Stimulated activated CD8-positive, alpha-beta memory T cell treated with anti-CD3 and anti-CD28 coated beads, Interleukin-15, amount 100 ng/mL, for 4 hours (primary cell): ENCODE measurements around the gene FAM3C.
"Not testable (repeated sequence)": the region's sequence is repeated elsewhere in the genome, so short reads cannot be mapped to it uniquely, and the experiment has no call there.

ENCODE experiments used
- DNase-seq, 2 donors: peaks; one replicate each; pipeline ENCODE4 v3.0.0-alpha.2; 2020; ENCODE audit warnings: low read depth in 2 of 2

FAM3C gene

DNA sequence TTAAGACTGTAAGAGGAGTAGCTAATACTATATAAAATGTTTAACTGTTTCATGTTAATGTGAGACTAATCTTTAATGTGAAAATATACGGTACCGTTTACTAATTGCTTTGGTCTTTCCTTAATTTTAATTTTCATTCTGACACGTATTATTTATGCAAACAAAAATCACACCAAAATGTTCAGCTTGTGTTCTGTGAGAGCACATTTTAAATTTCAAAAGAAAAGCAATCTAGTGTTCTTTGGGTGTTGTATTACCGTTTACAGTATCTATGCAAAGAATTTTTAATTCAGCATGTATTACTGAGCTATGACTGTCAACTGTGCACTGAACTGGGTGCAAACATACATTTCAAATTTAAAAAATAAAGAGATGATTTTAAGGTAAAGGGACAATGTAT lies 65.1 kb downstream of the FAM3C start:
- no peak for DNase-seq

DNA sequence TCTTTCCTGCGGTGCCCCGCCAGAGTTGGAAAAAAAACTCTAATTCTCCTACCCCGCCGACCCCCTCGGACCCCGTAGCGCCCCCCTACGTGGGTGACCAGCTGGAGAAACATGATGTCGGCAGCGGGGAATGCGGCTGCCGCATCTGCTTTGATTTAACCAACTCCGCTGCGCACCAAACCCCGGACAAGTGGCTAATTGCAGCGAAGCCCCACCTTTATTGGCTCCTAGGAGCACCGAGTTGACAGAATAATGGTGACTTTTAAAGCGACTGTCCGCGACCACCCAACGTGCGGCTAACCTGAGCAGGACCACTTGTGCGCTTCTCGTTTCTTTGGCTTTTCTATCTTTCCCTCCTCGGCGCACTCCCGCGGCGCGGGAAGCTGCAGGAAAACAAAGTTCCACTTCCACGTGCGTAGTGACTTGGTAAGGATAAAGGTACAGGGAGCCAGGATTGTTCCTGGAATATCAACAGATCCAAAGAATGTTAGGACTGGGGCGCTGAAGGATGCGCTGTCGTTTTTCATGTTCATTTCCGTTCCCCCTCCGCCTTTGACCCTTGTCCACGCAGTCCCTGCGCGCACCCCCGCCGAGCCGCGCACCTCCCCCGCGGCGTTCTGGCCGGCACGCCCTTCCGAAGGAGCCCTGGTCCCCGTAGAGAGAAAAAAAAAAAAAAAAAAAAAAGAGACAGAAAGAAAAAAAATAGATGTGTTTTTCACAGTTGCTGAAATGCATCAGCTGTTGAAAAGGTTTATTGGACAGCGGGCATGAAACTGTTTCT lies 65.9 kb downstream of the FAM3C start:
- DNase-seq, result no peak

DNA sequence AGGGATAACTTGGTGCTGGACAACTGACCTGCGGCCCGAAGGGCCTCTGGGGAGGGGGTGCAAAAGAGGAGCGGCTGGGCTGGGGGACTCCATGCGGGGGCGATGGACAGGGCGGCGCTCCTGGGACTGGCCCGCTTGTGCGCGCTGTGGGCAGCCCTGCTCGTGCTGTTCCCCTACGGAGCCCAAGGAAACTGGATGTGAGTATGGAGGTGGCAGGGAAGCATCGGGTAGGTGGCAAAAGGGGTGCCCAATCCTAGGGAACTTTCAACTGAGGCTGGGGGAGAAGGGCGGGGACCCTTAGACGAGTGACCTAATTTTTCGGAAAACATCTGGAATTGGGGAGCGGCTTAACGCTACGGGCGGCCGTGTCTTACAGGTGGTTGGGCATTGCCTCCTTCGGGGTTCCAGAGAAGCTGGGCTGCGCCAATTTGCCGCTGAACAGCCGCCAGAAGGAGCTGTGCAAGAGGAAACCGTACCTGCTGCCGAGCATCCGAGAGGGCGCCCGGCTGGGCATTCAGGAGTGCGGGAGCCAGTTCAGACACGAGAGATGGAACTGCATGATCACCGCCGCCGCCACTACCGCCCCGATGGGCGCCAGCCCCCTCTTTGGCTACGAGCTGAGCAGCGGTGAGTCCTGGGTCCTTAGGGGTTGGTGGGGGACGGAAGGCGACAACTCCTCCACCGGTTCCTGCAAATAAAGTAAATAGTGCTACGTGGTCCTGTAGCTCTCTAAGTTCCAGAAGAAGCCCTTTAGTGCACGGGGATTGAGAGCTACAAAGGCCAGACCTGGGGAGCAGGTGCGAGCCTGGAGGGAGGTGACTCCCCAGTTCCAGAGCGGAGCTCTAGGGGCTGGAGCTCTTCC lies 66.7 kb downstream of the FAM3C start:
- DNase-seq, result no peak

DNA sequence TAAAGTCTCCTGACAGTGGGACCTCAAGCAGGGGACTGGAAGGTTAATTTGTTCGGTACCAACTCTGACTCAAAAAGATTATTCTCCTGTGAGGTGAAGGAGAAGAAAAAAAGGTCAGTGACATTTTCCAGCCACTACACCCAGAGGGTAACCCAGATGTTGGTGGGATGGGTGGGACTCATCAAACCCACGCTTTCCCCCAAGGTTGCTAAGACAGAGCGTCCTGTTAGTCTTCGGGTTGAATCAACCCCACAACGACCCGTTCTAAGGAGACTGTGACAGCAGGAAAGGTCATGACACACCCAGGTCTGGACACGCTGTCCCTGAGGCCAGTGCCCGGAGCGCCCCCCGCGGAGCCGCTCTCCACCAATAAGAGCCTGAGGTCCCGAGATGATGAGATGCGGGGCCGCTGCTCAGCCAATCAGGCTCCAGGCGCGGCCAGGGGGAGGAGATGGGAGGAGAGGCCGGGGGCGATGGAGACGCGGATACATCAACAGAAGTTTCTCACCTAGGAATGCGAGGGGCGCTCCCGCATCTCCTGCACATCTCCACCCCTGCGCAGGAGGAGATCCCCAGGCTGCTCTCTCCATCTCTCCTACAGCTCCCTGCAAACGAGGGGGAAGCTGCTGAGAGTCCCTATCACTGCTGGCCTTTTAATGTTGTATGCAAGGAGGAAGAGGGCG lies 67.5 kb downstream of the FAM3C start, which contains the start of gene WNT16:
Gene WNT16, plus strand, starts transcription at position 493 of the 683 bp plus-strand sequence. CDS start 293 bp downstream, outside the sequence.
- no peak for DNase-seq

DNA sequence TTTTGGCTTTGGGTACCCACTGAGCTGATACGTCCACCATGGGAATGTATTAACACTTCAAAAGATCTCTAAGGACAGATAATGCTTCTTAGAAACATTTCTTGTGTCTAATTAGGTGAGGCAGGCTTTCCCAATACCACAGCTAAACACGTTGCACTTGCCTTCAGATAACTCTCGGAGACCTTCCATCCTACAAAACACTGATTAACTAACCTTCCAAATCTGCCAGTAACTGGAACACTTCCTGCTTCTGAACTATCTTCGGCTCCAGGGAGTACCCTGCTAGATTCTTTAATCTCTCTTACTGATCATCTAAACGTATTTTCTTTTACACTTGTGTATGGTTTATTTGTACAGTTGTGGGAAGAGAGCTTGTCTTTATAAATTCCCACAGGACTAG lies 68.4 kb downstream of the FAM3C start:
- DNase-seq, result no peak

DNA sequence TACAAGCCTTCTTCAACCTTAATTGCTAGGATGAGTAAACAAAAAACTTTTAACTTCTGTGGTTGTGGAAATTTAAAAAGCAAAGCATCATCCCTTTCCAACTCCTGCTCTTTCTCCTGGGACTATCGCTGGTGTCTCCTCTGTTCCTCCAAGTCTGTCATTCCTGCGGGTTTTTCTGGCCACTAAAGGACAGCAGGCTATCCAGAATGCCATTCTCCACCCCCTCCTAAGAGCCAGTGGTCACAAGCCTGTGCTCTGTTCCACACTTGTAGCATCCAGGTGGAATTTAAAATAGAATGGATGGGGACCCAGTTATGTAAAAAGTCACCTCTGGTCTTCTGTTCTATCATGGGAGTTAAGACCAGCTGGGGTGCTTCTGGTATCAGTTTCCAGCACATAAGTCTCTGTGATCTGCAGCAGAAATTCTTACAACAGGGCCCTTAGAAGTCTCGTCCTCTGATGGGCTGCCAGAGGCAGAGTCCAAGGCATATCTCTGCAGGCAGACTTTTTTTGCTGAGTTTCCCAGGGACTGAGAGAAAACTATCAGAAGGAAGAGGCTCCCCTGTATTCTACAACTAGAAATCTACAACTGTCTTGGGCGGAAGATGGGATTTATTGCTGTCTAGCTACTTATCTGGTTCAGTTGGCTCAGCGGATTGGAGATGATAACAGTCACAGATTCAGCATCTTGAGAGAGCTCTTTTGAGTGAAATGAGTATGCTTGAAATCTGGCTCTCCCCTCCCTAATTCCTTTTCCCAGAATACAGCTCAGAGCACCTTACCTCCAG lies 72.4 kb downstream of the FAM3C start:
- DNase-seq, result no peak

DNA sequence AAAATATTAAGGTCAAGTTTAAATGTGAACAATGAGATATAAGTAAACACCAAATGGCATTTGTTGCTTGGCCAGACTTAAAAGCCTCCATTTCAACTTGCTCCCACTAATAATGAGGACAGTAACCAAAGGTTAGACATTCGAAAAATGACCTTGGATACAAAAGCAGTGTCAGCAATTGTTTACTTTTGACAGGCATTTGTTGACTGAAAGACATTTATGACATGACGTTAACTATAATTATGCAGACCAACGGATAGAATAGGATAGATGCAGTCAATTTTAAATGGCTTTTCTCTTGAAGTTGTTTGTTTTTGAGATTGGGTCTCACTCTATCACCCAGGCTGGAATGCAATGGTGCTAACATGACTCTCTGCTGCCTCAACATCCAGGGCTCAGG lies 73.6 kb downstream of the FAM3C start:
- no peak for DNase-seq

DNA sequence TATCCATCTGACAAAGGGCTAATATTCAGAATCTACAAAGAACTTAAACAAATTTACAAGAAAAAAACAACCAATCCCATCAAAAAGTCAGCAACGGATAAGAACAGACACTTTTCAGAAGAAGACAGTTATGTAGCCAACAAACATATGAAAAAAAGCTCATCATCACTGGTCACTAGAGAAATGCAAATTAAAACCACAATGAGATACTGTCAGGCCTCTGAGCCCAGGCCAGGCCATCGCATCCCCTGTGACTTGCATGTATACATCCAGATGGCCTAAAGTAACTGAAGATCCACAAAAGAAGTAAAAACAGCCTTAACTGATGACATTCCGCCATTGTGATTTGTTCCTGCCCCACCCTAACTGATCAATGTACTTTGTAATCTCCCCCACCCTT lies 80.9 kb downstream of the FAM3C start:
- not testable (repeated sequence) for DNase-seq

DNA sequence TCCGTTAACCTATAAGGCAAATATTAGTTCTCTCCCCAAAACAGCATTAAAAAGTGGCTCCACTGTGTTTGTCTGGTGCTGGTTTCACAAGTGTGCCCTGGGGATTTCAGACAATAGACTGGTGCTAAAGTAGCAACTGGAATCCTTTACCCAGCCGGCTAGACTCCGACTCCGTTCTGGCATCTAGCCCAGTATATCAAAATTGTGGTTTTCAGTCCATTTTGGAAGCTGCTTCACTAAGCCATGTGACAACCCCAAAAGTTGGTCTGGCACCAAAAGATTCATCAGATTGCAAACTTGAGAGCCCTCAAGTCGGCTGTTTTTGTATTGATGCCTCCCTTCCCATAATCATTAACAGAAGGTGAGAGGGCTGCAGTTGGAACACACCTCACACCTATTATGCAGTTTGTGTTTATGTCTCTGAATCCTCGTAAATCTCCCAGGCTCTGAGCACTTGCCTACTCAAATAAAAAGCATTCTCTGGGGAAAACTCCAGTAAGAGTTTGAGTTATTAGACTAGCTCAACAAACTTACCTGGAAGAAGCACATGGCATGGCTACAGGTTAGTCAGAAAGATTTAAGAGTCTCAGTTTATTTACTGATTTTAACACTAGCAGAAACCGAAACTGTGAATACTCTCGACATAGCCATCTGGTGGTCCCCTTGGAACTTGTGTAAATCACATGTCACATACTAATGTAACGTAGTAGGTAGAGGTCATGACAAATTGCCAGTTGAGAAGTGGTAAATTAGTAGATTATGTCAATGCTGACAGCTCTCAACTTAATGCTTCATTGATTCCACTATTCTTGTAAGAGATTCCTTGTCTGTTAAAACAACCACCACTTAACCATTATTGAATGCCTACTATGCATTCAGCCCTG lies 82.1 kb downstream of the FAM3C start:
- no peak for DNase-seq

DNA sequence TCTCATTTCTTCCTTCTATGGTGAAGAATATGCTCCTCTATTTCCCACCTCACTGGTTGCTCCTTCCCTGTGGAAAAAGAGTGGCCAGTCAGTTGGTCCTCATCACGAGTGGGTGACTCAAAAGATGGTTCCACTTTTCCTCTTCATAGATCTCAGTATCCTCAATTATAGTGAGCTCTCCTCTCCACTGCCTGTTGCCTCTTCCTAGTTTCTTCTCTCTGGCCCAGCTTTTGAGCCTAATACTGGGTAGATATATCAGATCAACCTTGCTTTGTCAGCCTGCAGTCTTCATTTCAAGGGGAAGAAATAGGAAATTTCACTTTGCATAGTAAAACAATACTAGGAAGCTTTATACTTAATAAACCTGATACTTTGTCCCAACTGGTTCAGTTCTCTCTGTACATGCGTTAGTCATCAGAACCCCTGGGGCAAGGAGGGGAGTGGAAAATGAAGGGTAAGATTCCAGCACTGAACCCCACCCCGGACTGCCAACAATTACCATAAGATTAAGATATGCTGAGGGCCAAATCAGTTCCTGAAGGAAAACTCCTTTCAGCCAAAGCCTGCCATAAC lies 82.8 kb downstream of the FAM3C start:
- DNase-seq, result no peak

DNA sequence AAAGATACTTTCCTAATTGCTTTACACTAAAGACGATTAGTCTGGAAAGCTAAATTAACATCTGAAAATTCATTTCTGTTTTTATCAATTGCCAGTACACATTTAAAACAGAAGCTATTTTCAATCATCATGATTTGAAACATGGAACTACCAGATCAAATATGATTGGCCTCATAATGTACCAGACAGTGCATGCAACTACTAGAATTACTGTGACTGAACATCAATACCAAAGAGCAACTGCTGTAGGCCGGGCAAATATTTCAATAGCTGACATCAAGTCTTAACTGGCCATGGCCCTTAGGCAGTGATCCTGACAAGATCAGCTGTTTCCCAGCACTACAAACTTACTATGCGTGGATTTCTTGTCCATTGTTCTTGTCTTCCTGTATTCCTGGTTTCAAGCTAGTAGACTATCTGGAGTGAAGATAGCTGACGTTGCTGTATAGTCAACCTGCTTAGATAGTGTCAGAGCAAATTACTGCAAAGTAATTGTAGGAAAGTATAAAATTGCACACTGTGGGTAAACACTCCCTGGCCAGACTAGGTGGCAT lies 89.0 kb downstream of the FAM3C start:
- DNase-seq, result no peak

DNA sequence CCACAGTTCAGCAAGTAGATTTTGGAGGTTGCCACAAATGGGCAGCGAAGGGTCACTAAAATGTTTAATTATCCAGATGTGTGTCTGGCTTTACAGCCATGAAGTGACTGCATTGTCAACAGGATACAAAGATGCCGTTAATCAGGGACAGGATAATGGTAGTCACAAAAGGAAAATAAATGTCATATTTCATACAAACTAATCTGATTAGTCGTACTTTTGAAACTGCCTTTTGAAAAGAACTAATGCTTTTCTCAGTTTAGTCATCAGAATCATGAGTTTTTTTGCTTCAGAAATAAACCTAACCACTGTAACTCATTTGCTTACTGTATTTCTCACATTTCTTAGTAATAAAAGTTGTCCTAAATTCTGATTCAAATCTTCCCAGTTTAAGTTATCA lies 89.5 kb downstream of the FAM3C start:
- no peak for DNase-seq

DNA sequence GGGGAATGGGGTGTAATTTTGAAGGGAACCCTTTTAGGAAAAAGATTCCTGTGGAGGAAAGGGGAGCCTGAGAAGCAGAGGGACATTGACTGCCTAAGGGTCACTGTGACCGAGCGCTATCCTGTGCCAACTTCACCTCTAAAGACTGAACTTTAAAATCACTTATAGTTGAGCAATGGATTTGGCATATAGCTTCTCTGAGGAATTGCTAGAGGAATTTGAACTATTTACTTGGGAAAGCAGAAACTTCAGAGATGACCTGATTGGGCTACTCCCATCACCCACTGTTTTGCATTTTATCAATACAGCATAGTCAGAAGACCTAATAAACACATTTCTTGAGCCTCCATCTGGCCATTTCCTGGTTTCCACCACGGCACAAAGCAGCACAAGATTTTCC lies 91.0 kb downstream of the FAM3C start:
- no peak for DNase-seq

DNA sequence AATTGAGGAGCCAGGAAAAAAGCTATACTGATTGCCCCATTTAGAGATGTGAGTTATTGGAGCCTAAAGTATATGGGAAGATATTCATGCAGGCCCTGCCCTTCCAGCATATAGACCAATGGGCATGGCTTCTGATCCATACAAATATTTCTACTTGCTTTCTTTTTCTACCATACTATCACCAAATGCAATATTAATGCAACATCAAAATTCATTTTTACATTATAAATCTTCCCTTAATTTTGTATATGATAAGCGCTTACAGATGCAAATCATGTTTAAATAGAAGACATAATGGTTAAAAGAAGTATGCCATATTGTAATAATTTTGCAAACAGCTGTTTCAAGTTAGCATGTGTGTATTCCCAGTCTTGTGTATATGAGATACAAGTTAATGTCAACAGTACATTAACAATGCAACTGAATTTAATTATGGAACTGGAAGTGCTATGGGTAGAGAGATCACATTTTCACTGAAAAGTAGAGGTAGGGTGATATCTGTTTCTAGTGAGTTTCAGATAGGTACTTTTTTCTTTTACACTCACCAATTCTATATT lies 91.9 kb downstream of the FAM3C start:
- DNase-seq, result no peak

DNA sequence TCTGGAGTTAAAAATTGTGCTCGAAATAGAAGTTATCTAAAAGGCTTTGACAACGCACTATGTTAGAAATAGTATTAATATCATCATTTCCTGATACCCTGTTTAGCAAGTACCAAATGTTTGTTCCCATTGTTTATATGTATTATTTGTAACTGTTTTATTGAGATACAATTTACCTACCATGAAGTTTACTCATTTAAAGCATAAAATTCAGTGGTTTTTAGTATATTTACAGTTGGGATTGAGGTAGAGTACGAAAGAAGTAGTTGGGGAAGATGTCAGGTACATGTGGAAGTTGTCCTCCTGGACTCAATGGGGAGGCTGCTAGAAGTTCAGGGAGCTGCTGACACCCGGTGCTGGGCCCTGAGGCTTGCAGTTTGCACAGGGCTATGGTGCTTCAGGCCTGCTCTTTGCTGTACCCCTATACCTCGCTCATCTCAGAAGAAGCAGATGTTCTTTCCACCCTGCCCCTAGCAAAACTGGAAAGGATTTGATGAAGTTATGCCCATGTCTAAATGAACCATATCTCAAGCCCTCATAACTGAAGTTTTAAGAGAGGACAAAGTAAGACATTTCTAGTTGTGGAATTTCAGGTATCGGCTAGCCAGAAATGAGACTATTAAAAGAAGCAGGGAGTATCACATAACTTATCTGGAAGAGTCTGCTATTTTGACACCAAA lies 92.5 kb downstream of the FAM3C start:
- no peak for DNase-seq

DNA sequence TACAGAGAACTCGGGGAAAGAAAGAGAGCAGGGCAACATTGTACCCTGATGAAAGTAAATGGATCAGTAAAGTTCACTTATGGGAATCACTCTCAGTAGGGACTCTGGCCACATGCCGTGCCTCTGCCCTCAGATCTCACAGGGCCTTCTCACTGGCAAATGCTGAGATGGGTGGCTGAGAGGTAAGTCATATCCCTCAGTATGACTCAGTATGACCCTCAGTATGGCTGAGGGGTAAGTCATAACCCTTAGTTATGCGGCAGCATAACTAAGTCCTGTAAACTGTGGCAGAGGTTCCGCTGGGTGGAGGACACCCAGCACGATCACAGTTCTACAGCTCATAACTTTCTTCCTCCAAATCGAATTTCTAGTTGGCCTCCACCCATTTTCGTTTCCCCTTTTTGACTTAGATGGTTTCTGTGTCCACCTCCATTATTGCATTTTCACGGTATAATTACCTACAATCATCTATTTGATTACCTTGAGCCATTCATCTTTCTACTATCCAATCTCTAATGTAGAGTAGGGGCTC lies 93.8 kb downstream of the FAM3C start:
- DNase-seq, result no peak

DNA sequence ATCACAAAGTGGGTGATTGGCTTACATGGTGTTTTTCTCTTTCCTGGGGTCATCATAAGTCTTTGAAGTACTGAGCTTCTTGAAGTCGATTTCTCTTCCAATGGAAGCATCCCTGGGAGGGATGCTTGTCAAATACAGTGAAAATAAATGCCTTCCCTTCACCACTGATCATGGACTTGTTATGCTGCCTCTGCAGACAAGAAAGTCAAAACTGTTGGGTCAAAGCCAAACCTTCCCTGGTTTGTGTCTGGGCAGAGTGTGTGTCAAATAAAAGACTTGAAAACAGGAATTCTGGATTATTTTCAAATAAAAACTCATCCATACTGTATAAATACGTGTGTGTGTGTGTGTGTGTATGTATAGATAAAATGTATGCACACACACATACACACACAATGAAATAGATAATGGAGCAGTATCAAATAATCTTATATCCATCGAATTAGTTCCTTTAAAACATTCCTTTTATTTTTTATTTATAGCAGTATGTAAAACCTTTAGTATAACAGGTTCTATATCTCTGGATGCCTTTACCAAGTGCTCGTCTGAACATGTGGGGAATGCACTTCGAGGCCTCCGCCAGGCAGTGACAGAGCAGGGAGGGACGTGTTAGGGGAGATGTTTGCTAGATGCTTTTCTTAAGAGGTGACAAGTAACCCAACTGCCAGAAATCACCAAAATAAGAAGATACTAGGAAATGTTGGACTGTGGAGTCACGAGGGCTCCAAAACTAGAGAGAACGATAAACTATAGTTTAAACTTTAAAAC lies 94.5 kb downstream of the FAM3C start:
- no peak for DNase-seq
